Trophoblast cell (in vitro differentiated cells and primary cell): ENCODE results near the gene BIRC7.

Experiments
- DNase-seq, 2 donors: peaks; one replicate each; pipeline ENCODE4 v3.0.0-alpha.2; 2016
- H2AFZ ChIP-seq: 2 replicates; pipeline ENCODE4 v1.6.1; 2013; ENCODE audit warnings: low read length, moderate library complexity, mild to moderate bottlenecking; ENCODE audit not compliant: insufficient read depth, poor library complexity
- H2AK5ac ChIP-seq: 2 replicates; pipeline ENCODE4 v1.6.1; 2013; ENCODE audit warnings: mild to moderate bottlenecking, low read length
- H2BK120ac ChIP-seq: 2 replicates; pipeline ENCODE4 v1.6.1; 2013; ENCODE audit warnings: low read length, mild to moderate bottlenecking, moderate library complexity; ENCODE audit not compliant: insufficient read depth, poor library complexity
- H2BK12ac ChIP-seq: 2 replicates; pipeline ENCODE4 v1.6.1; 2013; ENCODE audit warnings: mild to moderate bottlenecking, low read length, moderate library complexity
- H2BK5ac ChIP-seq: 2 replicates; pipeline ENCODE4 v1.6.1; 2013; ENCODE audit warnings: low read length, low read depth, moderate library complexity, mild to moderate bottlenecking; ENCODE audit not compliant: poor library complexity
- H3K14ac ChIP-seq: 2 replicates; pipeline ENCODE4 v1.6.1; 2013; ENCODE audit warnings: mild to moderate bottlenecking, low read length
- H3K18ac ChIP-seq: 2 replicates; pipeline ENCODE4 v1.6.1; 2013; ENCODE audit warnings: mild to moderate bottlenecking, low read length
- H3K23ac ChIP-seq: 2 replicates; pipeline ENCODE4 v1.6.1; 2013; ENCODE audit warnings: low read length
- H3K27ac ChIP-seq: 2 replicates; pipeline ENCODE4 v1.5.1; 2013; ENCODE audit warnings: low read depth, mild to moderate bottlenecking, inconsistent platforms, low read length, moderate library complexity
- H3K27me3 ChIP-seq: 2 replicates; pipeline ENCODE4 v1.6.1; 2013; ENCODE audit warnings: inconsistent platforms, mild to moderate bottlenecking, low read length, moderate library complexity; ENCODE audit not compliant: insufficient read depth
- H3K36me3 ChIP-seq, 2 experiments: 1 replicate in 1 of 2; 2 replicates in 1 of 2; pipeline ENCODE4 v1.6.1; 2013; ENCODE audit warnings: low read length in 2 of 2, mild to moderate bottlenecking in 2 of 2, moderate library complexity in 1 of 2; ENCODE audit not compliant: insufficient read depth in 2 of 2, control insufficient read depth in 1 of 2
- H3K4ac ChIP-seq: 2 replicates; pipeline ENCODE4 v1.6.1; 2013; ENCODE audit warnings: low read depth, mild to moderate bottlenecking, low read length, moderate library complexity
- H3K4me1 ChIP-seq, 2 experiments: 1 replicate in 1 of 2; 2 replicates in 1 of 2; pipeline ENCODE4 v1.6.1; 2013; ENCODE audit warnings: low read length in 2 of 2, mild to moderate bottlenecking in 2 of 2, moderate library complexity in 1 of 2; ENCODE audit not compliant: insufficient read depth in 2 of 2, control insufficient read depth in 1 of 2
- H3K4me2 ChIP-seq: 2 replicates; pipeline ENCODE4 v1.6.1; 2013; ENCODE audit warnings: inconsistent platforms, mild to moderate bottlenecking, low read length, moderate library complexity
- H3K4me3 ChIP-seq: 2 replicates; pipeline ENCODE4 v1.5.1; 2013; ENCODE audit warnings: mild to moderate bottlenecking, low read depth, low read length, inconsistent platforms
- H3K79me1 ChIP-seq: one replicate; pipeline ENCODE4 v1.6.1; 2013; ENCODE audit warnings: low read length
- H3K79me2 ChIP-seq: 2 replicates; pipeline ENCODE4 v1.6.1; 2013; ENCODE audit warnings: low read length, mild to moderate bottlenecking; ENCODE audit not compliant: control insufficient read depth, insufficient read depth, poor library complexity
- H3K9ac ChIP-seq: 2 replicates; pipeline ENCODE4 v1.6.1; 2013; ENCODE audit warnings: mild to moderate bottlenecking, low read length
- H3K9me3 ChIP-seq: 2 replicates; pipeline ENCODE4 v1.6.1; 2013; ENCODE audit warnings: low read depth, mild to moderate bottlenecking, control low read depth, inconsistent platforms, low read length; ENCODE audit not compliant: insufficient read depth
- H4K12ac ChIP-seq: 2 replicates; pipeline ENCODE4 v1.6.1; 2013; ENCODE audit warnings: low read depth, mild to moderate bottlenecking, low read length, moderate library complexity
- H4K8ac ChIP-seq: 2 replicates; pipeline ENCODE4 v1.6.1; 2013; ENCODE audit warnings: low read depth, mild to moderate bottlenecking, low read length, moderate library complexity
- H4K91ac ChIP-seq: one replicate; pipeline ENCODE4 v1.6.1; 2013; ENCODE audit warnings: low read depth, mild to moderate bottlenecking, low read length, moderate library complexity
- WGBS: extraction: QIAGEN DNeasy Blood & Tissue Kit; methylation state at CpG from one replicate; pipeline ENCODE4 v1.1.7; 2013; ENCODE audit warnings: missing lambda C conversion rate; ENCODE audit not compliant: insufficient read length, insufficient coverage; ENCODE audit errors: extremely low coverage; 5-methylcytosine and 5-hydroxymethylcytosine counted together

The BIRC7 gene

DNA sequence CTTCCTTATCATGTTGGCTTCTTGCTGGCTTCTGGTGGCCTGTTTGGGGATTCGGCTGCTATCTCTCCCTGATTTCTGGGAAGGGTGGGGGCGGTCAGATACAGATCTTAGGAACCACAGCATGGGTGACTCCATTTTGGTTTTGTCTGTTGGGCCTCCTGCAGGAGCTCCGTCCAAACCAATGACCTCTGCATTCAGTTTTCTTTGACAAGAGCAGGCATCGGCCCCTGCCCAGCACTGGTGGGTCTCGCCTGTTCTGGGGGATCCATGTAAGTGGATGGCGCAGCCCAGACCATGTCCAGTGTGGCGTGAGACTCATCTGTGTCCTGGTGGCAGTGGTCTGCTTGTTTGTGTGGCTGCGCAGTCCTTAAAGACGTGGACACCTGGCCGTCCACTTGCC is 28.3 kb downstream of the BIRC7 start:
- no peaks in the 10 kb centered on the region for H3K27me3 ChIP-seq
- no peak overlapping the region for H3K23ac ChIP-seq
- H3K4me1 ChIP-seq, result peaks cover 12 to 13% of the 10 kb centered on the region in 2 experiments
- H3K4me2 ChIP-seq, result no peak overlapping the region
- no peak overlapping the region for H2AK5ac ChIP-seq
- no peaks in the 10 kb centered on the region for H3K79me2 ChIP-seq
- H3K27ac ChIP-seq, result no peak overlapping the region
- H4K8ac ChIP-seq, result no peak overlapping the region
- no peak overlapping the region for H2BK5ac ChIP-seq
- H2BK12ac ChIP-seq, result no peak overlapping the region
- no peaks in the 10 kb centered on the region for H3K9me3 ChIP-seq
- H3K14ac ChIP-seq, result no peak overlapping the region
- H3K4me3 ChIP-seq, result no peak overlapping the region
- no peak overlapping the region for H4K91ac ChIP-seq
- H3K9ac ChIP-seq, result no peak overlapping the region
- H2AFZ ChIP-seq, result no peak overlapping the region
- H4K12ac ChIP-seq, result no peak overlapping the region
- H3K36me3 ChIP-seq, result no peaks in the 10 kb centered on the region
- no peak overlapping the region for H3K4ac ChIP-seq
- no peak for DNase-seq
- H3K18ac ChIP-seq, result no peak overlapping the region
- no peak overlapping the region for H2BK120ac ChIP-seq
- no peaks in the 10 kb centered on the region for H3K79me1 ChIP-seq
- WGBS, result no CpG with 5 or more reads among the region's 10 CpGs

DNA sequence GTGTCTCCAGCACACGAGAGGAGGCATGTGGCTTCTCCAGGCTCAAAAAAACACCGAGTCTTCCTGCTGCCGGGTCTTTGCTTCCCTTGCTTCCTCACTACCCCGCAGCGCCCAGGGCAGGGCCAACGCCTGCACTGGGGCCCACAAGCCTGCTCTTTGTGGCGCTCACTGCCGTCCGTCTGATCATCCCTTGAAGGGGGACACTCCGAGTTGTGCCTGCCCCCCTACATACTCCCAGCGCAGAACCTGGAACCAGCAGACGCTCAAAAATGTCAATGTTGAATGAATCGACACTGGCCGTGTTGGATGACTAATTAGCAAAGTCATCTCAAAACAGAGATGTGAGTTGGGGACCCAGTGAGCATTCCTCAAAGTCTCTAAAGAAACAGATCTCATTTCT is 28.8 kb downstream of the BIRC7 start:
- peaks cover 12% of the 10 kb centered on the region in 2 experiments for H3K4me1 ChIP-seq
- no peak overlapping the region for H3K9ac ChIP-seq
- WGBS, result no CpG with 5 or more reads among the region's 14 CpGs
- no peak overlapping the region for H2AK5ac ChIP-seq
- H3K36me3 ChIP-seq, result no peaks in the 10 kb centered on the region
- H2BK5ac ChIP-seq, result no peak overlapping the region
- H3K14ac ChIP-seq, result no peak overlapping the region
- no peaks in the 10 kb centered on the region for H3K79me1 ChIP-seq
- no peak overlapping the region for H4K91ac ChIP-seq
- no peak overlapping the region for H4K8ac ChIP-seq
- peaks cover 1% of the 10 kb centered on the region for H3K9me3 ChIP-seq
- H3K18ac ChIP-seq, result no peak overlapping the region
- no peak overlapping the region for H3K23ac ChIP-seq
- H2BK120ac ChIP-seq, result no peak overlapping the region
- H3K27ac ChIP-seq, result no peak overlapping the region
- H3K27me3 ChIP-seq, result no peaks in the 10 kb centered on the region
- H4K12ac ChIP-seq, result no peak overlapping the region
- no peaks in the 10 kb centered on the region for H3K79me2 ChIP-seq
- H3K4me2 ChIP-seq, result no peak overlapping the region
- no peak overlapping the region for H2BK12ac ChIP-seq
- H3K4ac ChIP-seq, result no peak overlapping the region
- no peak overlapping the region for H3K4me3 ChIP-seq
- no peak for DNase-seq
- H2AFZ ChIP-seq, result no peak overlapping the region

DNA sequence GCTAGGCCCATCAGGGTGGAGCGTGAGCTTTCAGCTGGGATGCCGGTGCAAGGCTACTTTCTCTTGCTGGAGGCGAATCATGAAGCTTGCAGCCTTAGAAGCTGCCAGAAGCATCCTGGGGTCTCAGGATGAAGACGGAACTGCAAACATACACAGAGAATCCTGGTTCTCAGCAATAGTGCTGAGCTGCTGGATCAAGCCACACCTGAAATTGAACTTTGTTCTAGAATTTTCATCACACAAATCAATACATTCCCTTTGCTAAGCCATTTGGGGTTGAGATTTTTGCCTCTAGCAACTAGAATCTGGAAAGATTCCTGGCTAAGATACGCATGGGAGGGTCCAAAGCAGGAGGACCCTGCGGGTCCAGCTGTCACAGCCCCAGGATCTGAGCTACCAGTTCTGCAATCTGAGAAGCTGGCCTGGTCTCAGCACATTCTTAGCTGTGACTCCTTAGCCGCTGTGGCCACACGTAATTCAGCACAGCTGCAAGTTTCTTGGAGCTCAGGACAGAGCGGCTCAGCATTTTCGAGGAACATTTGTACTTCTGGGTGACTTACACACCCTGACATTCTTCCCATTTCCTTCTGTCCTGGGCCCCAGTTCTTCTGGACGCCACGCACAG is 30.3 kb downstream of the BIRC7 start:
- DNase-seq, result peak; percentile 62 to 84
- Histone ChIP-seq H3K27me3 (no peaks in the 10 kb centered on the region), H3K9ac (no peak overlapping the region), H3K4me2 (no peak overlapping the region), H3K79me2 (no peaks in the 10 kb centered on the region), H4K8ac (no peak overlapping the region), H2AFZ (no peak overlapping the region), H3K18ac (no peak overlapping the region), H3K4ac (no peak overlapping the region), H3K27ac (no peak overlapping the region), H2BK5ac (no peak overlapping the region), H3K79me1 (no peaks in the 10 kb centered on the region), H3K4me3 (no peak overlapping the region), H3K36me3 (peaks cover 3 to 5% of the 10 kb centered on the region in 2 experiments), H2AK5ac (no peak overlapping the region), H4K12ac (no peak overlapping the region), H3K23ac (no peak overlapping the region), H2BK120ac (no peak overlapping the region), H4K91ac (no peak overlapping the region), H2BK12ac (no peak overlapping the region), H3K9me3 (peaks cover 1% of the 10 kb centered on the region), H3K14ac (no peak overlapping the region), H3K4me1 (peaks cover 11 to 12% of the 10 kb centered on the region in 2 experiments)
- no CpG with 5 or more reads among the region's 12 CpGs for WGBS

DNA sequence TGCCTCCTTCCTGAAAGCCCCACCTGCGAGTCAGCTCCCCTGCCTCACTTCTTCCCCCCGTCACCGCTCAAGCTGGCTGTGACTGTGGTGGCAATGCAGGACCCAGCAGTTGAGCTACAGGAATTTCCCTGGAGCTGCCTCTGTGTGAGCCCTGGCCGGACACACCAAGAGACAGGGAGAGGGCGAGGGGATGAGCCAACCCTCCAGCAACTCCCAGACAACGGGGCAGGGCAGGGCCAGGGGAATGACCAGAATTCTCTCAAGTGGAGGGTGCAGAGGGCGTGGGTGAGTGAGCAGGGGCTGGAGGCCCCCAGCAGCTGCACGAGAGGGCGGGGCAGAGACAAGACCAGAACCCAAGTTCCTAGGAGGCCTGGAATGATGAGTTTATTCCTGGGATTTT is 32.0 kb downstream of the BIRC7 start:
- Histone ChIP-seq H4K8ac (no peak overlapping the region), H2BK120ac (no peak overlapping the region), H4K12ac (no peak overlapping the region), H3K14ac (peak overlapping the region; percentile 35), H2AK5ac (no peak overlapping the region), H3K9ac (no peak overlapping the region), H2AFZ (no peak overlapping the region), H3K27ac (no peak overlapping the region), H3K4me3 (no peak overlapping the region), H2BK12ac (no peak overlapping the region), H3K79me2 (peaks cover 4% of the 10 kb centered on the region), H3K4me1 (peaks cover 11 to 12% of the 10 kb centered on the region in 2 experiments), H3K4me2 (no peak overlapping the region), H3K23ac (no peak overlapping the region), H4K91ac (no peak overlapping the region), H3K4ac (no peak overlapping the region), H3K9me3 (peaks cover 1% of the 10 kb centered on the region), H3K18ac (no peak overlapping the region), H3K27me3 (no peaks in the 10 kb centered on the region), H3K79me1 (peaks cover 3% of the 10 kb centered on the region), H3K36me3 (peaks cover 4 to 5% of the 10 kb centered on the region in 2 experiments), H2BK5ac (no peak overlapping the region)
- no CpG with 5 or more reads among the region's 9 CpGs for WGBS
- DNase-seq, result peak; percentile 73 to 84
